ENCODE results near the gene ARL4C.

ARL4C gene

DNA sequence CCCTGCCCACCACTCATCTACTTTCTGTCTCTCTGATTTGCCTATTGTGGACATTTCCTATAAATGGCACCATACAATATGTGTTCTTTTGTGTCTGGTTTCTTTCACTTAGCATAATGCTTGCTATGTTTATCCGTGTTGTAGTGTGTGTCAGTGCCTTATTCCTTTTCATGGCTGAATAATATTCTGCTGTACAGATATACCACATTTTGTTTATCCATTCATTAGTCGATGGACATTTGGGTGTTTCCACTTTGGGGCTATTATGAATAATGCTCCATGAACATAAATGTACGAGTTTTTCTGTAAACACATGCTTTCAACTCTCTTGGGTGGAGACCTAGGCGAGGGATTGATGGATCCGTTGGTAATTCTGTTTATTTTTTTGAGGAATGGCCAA is 15.6 kb downstream of the ARL4C start:
- H3K4me3 ChIP-seq (ENCODE audit: low read depth, low read length), result no peak overlapping the region
- H3K36me3 ChIP-seq, result no peaks in the 10 kb centered on the region
- no peak for DNase-seq
- no peaks in the 10 kb centered on the region for H3K9me3 ChIP-seq
- TF ChIP-seq, protein P1, sequence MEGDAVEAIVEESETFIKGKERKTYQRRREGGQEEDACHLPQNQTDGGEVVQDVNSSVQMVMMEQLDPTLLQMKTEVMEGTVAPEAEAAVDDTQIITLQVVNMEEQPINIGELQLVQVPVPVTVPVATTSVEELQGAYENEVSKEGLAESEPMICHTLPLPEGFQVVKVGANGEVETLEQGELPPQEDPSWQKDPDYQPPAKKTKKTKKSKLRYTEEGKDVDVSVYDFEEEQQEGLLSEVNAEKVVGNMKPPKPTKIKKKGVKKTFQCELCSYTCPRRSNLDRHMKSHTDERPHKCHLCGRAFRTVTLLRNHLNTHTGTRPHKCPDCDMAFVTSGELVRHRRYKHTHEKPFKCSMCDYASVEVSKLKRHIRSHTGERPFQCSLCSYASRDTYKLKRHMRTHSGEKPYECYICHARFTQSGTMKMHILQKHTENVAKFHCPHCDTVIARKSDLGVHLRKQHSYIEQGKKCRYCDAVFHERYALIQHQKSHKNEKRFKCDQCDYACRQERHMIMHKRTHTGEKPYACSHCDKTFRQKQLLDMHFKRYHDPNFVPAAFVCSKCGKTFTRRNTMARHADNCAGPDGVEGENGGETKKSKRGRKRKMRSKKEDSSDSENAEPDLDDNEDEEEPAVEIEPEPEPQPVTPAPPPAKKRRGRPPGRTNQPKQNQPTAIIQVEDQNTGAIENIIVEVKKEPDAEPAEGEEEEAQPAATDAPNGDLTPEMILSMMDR (IDR thresholded peaks at IDR 0.05; ENCODE audit: low read depth, low read length), result no peak
- no peaks in the 10 kb centered on the region for H3K27me3 ChIP-seq
- H3K4me1 ChIP-seq, result no peaks in the 10 kb centered on the region

DNA sequence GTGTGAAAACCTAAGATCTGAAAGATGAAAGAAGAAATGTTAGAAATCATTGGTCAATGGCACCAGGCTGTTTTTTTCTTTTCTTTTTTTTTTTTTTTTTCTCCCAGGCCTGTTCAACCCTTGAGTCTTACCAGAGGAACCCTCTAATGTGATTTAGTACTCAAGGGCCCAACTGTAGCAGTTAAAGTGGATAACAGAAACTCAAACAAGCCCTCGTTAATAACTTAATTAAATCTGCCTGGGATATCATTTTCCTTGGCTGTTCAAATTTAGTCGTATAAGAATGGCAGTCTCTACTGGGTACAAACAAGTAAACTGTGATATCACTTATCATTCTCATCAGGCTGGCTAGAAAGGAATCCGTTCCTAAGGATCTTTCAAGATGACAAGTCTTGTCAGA is 16.5 kb downstream of the ARL4C start:
- H3K4me3 ChIP-seq (ENCODE audit: low read depth, low read length), result no peak overlapping the region
- TF ChIP-seq, protein P1 (IDR thresholded peaks at IDR 0.05; ENCODE audit: low read depth, low read length), result no peak
- no peak for DNase-seq

GRCh38 chr2:234479465-234479864 is 17.4 kb downstream of the ARL4C start:
- Histone ChIP-seq H3K4me3 (ENCODE audit: low read depth, low read length) (no peak overlapping the region), H3K4me1 (no peaks in the 10 kb centered on the region), H3K27me3 (no peaks in the 10 kb centered on the region), H3K9me3 (no peaks in the 10 kb centered on the region), H3K36me3 (no peaks in the 10 kb centered on the region)
- no peak for DNase-seq
- TF ChIP-seq, protein P1 (IDR thresholded peaks at IDR 0.05; ENCODE audit: low read depth, low read length), result no peak

More for the DNA sequence above, 16.5 kb downstream of the ARL4C start:
- no peaks in the 10 kb centered on the region for H3K27me3 ChIP-seq
- no peaks in the 10 kb centered on the region for H3K9me3 ChIP-seq
- no peaks in the 10 kb centered on the region for H3K4me1 ChIP-seq
- no peaks in the 10 kb centered on the region for H3K36me3 ChIP-seq

- DNase-seq, result no peak
- TF ChIP-seq, protein P1 (IDR thresholded peaks at IDR 0.05; ENCODE audit: low read depth, low read length), result no peak
- Histone ChIP-seq H3K4me1 (no peaks in the 10 kb centered on the region), H3K27me3 (no peaks in the 10 kb centered on the region), H3K9me3 (no peaks in the 10 kb centered on the region), H3K36me3 (no peaks in the 10 kb centered on the region), H3K4me3 (ENCODE audit: low read depth, low read length) (no peak overlapping the region)
These were observed 18.6 kb downstream of the ARL4C start for GRCh38 chr2:234478121-234478858.

- H3K9me3 ChIP-seq, result no peaks in the 10 kb centered on the region
- no peak for DNase-seq
- TF ChIP-seq, protein P1 (IDR thresholded peaks at IDR 0.05; ENCODE audit: low read depth, low read length), result no peak
- no peak overlapping the region for H3K4me3 ChIP-seq (ENCODE audit: low read depth, low read length)
- no peaks in the 10 kb centered on the region for H3K4me1 ChIP-seq
- no peaks in the 10 kb centered on the region for H3K27me3 ChIP-seq
- no peaks in the 10 kb centered on the region for H3K36me3 ChIP-seq
These were observed 20.1 kb downstream of the ARL4C start for GRCh38 chr2:234476766-234477165.

GRCh38 chr2:234474654-234475053 is 22.2 kb downstream of the ARL4C start:
- H3K36me3 ChIP-seq, result no peaks in the 10 kb centered on the region
- no peak overlapping the region for H3K4me3 ChIP-seq (ENCODE audit: low read depth, low read length)
- DNase-seq, result no peak
- no peaks in the 10 kb centered on the region for H3K27me3 ChIP-seq
- no peaks in the 10 kb centered on the region for H3K9me3 ChIP-seq
- TF ChIP-seq, protein P1 (IDR thresholded peaks at IDR 0.05; ENCODE audit: low read depth, low read length), result no peak
- no peaks in the 10 kb centered on the region for H3K4me1 ChIP-seq
